Measurements from ENCODE around the gene ZNF70. TPM values are rescaled to one million over a fixed set of nuclear protein-coding genes. Genes with fewer than 3 reads are reported as not detected.
A peak's percentile ranks its signal among the peaks of the same experiment; 100 is the strongest.

ZNF70 gene
- total RNA-seq, 2 experiments from 2014 or later = 1.7 TPM

DNA sequence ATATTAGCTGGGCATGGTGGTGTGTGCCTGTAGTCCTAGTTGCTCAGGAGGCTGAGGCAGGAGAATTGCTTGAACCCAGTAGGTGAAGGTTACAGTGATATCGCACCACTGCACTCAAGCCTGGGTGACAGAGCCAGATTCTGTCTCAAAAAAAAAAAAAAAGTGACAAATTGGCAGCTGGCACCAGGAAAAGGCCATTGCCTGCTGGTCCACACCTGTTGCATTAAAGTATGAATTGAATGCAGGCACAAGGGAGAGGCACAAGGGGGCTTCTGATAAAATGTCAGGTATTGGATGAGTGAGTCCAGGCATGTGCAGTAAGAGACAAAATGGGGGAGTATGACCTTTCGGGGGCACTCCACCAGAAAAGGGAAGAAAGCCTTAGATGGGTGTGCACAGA, 28.2 kb downstream of the ZNF70 start:
- H3K36me3 Mint-ChIP-seq (ENCODE audit: low read depth) = no peaks in the 10 kb centered on the region
- ChIA-PET POLR2A (interaction anchor here (0.6 kb wide), 1 partner anchor 41 kb away, joined by 3 read pairs; no protein-coding TSS in a partner anchor), CTCF (no interaction called here)
- H3K27me3 Mint-ChIP-seq = peaks cover 2% of the 10 kb centered on the region
- DNase-seq = no peak
- no peak overlapping the region for H3K4me3 Mint-ChIP-seq
- H3K27ac Mint-ChIP-seq = no peak overlapping the region
- TF ChIP-seq, protein P1, sequence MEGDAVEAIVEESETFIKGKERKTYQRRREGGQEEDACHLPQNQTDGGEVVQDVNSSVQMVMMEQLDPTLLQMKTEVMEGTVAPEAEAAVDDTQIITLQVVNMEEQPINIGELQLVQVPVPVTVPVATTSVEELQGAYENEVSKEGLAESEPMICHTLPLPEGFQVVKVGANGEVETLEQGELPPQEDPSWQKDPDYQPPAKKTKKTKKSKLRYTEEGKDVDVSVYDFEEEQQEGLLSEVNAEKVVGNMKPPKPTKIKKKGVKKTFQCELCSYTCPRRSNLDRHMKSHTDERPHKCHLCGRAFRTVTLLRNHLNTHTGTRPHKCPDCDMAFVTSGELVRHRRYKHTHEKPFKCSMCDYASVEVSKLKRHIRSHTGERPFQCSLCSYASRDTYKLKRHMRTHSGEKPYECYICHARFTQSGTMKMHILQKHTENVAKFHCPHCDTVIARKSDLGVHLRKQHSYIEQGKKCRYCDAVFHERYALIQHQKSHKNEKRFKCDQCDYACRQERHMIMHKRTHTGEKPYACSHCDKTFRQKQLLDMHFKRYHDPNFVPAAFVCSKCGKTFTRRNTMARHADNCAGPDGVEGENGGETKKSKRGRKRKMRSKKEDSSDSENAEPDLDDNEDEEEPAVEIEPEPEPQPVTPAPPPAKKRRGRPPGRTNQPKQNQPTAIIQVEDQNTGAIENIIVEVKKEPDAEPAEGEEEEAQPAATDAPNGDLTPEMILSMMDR (IDR thresholded peaks at IDR 0.05) = no peak
- H3K9me3 Mint-ChIP-seq = no peaks in the 10 kb centered on the region
- H3K4me1 Mint-ChIP-seq (ENCODE audit: low read depth) = no peaks in the 10 kb centered on the region
- intact Hi-C loops (cut with micrococcal nuclease) = no loop called here
- no peak for ATAC-seq

DNA sequence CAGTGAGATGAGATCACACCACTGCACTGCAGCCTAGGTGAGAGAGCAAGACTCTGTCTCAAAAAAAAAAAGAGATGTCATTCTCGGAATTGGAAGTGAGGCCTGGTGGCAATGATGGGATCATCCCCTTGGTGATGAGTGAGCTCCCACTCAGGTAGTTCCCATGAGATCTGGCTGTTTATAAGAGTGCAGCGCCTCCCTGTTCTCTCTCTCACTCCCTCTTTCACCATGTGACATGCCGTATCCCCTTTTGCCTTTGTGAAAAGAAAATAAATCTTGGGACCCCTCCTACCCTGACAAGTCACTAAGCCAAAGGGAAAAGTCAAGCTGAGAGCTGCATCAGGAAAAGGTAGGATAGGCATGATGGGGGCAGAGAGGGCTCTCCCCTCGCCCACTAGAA, 28.8 kb downstream of the ZNF70 start:
- Mint-ChIP-seq H3K36me3 (ENCODE audit: low read depth) (no peaks in the 10 kb centered on the region), H3K27ac (no peak overlapping the region), H3K9me3 (no peaks in the 10 kb centered on the region), H3K4me3 (no peak overlapping the region), H3K4me1 (ENCODE audit: low read depth) (peaks cover 4% of the 10 kb centered on the region), H3K27me3 (peaks cover 2% of the 10 kb centered on the region)
- DNase-seq (no peak), ATAC-seq (no peak)
- ChIA-PET CTCF (no interaction called here), POLR2A (interaction anchor here (0.6 to 1.2 kb wide), 2 partner anchors 29 to 41 kb away, joined by 3 read pairs; no protein-coding TSS in a partner anchor)
- intact Hi-C loops (cut with micrococcal nuclease) = no loop called here
- TF ChIP-seq, protein P1 (IDR thresholded peaks at IDR 0.05) = no peak

DNA sequence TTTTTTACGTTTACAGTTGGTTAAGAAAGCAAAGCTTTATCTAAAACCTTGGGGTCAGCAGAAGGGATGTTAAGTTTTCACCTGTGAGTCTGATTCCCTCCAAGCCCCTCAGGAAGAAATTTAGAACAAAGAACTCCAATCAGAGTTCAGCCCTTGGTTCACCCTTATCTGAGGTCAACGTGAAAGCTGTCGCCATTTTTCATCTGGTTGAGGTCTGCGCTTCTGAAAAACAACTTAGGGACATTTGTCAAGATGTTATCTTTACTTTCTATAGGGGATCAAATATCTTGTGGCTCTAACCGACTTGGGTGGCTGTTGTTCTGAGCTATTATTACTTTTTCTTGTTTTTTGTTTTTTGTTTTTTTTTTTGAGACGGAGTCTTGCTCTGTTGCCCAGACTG, 30.1 kb downstream of the ZNF70 start:
- peaks cover 4% of the 10 kb centered on the region for H3K4me1 Mint-ChIP-seq (ENCODE audit: low read depth)
- ChIA-PET POLR2A (interaction anchor here (1.1 to 1.2 kb wide), 2 partner anchors 24 to 31 kb away, joined by 3 read pairs; no protein-coding TSS in a partner anchor), CTCF (no interaction called here)
- intact Hi-C loops (cut with micrococcal nuclease) = no loop called here
- H3K4me3 Mint-ChIP-seq = no peak overlapping the region
- TF ChIP-seq, protein P1 (IDR thresholded peaks at IDR 0.05) = no peak
- H3K36me3 Mint-ChIP-seq (ENCODE audit: low read depth) = no peaks in the 10 kb centered on the region
- H3K27me3 Mint-ChIP-seq = peaks cover 2% of the 10 kb centered on the region
- DNase-seq = no peak
- ATAC-seq = no peak
- no peaks in the 10 kb centered on the region for H3K9me3 Mint-ChIP-seq
- H3K27ac Mint-ChIP-seq = no peak overlapping the region

DNA sequence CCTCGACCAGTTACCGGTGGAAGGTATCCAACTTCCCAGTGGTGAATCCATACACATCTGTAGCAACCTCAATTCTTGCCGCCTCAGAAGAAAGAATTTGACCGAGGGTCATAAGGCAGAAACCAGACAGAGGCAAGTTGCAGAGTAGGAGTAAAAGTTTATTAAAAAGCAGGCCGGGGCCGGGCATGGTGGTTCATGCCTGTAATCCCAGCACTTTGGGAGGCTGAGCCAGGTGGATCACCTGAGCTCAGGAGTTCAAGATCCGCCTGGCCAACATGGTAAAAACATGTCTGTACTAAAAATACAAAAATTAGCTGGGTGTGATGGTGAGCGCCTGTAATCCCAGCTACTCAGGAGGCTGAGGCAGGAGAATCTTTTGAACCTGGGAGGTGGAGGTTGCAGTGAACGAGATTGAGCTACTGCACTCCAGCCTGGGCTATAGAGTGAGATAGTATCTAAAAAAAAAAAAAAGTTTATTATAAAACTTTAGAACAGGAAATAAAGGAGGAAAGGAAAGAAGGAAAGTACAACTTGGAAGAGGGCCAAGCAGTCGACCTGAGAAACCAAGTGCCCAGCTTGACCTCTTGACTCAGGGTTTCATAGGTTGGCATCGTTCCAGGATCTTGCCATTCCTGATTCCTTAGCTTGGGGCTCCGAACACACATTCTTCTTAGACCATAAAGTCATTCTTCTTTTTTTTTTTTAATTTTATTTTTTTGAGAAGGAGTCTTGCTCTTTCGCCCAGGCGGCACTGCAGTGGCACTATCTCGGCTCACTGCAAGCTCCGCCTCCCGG, 32.3 kb downstream of the ZNF70 start:
- TF ChIP-seq, protein P1 (IDR thresholded peaks at IDR 0.05) = no peak
- POLR2A ChIA-PET = interaction anchor here (1.2 to 2.8 kb wide), 2 partner anchors 13 to 24 kb away, joined by 3 to 9 read pairs; no protein-coding TSS in a partner anchor
- Mint-ChIP-seq H3K4me3 (peak overlapping the region; percentile 7), H3K9me3 (no peaks in the 10 kb centered on the region), H3K36me3 (ENCODE audit: low read depth) (peaks cover 13% of the 10 kb centered on the region), H3K27ac (no peak overlapping the region), H3K4me1 (ENCODE audit: low read depth) (peaks cover 19% of the 10 kb centered on the region), H3K27me3 (peaks cover 2% of the 10 kb centered on the region)
- CTCF ChIA-PET = no interaction called here
- intact Hi-C loops (cut with micrococcal nuclease) = no loop called here
- no peak for ATAC-seq
- DNase-seq = no peak

Data from activated CD8-positive, alpha-beta T cell treated with anti-CD3 and anti-CD28 coated beads for 36 hours (primary cell).